GF-D8 (cell line): ENCODE results near the gene GPC6.
"Not testable (repeated sequence)": the region's sequence is repeated elsewhere in the genome, so short reads cannot be mapped to it uniquely, and the experiment has no call there.

Experiments
- DNase-seq: peaks from one replicate; lab custom pipeline; 2025; lab: John Stamatoyannopoulos, UW

Gene GPC6

DNA sequence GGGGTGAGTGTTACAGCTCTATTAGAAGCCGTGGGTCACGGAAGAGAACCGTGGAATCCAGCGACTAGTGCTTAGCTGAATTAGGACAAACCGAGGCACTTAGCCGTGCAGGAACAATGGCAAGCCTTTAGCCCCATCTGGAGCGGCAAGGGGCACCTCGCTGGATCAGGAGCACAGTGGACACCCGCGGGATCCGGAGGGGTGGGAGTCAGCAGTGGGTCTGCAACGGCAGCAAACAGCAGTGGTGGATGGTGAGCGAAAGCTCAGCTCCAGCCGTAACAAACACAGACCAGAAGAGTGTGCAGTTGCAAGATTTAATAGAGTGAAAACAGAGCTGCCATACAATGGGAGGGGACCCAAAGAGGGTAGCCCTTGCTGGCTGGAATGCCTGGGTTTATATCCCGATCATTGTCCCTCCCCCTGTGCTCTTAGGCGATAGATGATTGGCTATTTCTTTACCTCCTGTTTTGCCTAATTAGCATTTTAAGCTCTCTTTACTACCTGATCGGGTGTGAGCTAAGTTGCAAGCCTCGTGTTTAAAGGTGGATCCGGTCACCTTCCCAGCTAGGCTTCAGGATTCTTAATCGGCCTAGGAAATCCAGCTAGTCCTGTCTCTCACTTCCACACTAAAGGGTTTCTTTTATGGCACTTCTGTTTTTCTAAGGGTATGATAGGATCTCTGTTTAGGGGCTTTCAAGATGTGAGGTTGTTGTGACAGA lies 1076.4 kb downstream of the GPC6 start:
- not testable (repeated sequence) for DNase-seq

GRCh38 chr13:94303644-94304174 lies 1077.1 kb downstream of the GPC6 start:
- no peak for DNase-seq

- DNase-seq: no peak
These were observed 1078.4 kb downstream of the GPC6 start for GRCh38 chr13:94305033-94305432.

- no peak for DNase-seq
These were observed 1078.9 kb downstream of the GPC6 start for GRCh38 chr13:94305463-94305862.

GRCh38 chr13:94305934-94306333 lies 1079.3 kb downstream of the GPC6 start:
- no peak for DNase-seq

DNA sequence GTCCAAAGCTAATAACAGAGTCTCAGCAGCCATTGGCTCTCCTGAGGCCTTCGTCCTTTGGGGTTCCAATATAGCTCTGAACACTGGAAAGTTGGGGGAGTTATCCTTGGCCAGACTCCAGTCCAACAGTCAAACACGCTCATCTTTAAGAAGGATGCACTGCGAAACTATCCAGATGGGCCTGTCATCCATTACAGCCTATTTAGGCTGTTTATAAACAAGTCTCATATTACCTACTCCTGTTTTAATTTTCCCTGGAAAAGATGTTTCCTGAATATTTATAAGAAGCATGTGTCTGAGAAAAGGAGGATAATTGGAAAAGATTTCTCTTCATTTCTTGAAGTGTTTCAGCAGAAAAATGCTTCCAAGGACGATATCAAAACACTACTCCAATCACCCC lies 1082.2 kb downstream of the GPC6 start:
- DNase-seq: no peak

- DNase-seq: no peak
These were observed 1083.0 kb downstream of the GPC6 start for GRCh38 chr13:94309576-94309975.

DNA sequence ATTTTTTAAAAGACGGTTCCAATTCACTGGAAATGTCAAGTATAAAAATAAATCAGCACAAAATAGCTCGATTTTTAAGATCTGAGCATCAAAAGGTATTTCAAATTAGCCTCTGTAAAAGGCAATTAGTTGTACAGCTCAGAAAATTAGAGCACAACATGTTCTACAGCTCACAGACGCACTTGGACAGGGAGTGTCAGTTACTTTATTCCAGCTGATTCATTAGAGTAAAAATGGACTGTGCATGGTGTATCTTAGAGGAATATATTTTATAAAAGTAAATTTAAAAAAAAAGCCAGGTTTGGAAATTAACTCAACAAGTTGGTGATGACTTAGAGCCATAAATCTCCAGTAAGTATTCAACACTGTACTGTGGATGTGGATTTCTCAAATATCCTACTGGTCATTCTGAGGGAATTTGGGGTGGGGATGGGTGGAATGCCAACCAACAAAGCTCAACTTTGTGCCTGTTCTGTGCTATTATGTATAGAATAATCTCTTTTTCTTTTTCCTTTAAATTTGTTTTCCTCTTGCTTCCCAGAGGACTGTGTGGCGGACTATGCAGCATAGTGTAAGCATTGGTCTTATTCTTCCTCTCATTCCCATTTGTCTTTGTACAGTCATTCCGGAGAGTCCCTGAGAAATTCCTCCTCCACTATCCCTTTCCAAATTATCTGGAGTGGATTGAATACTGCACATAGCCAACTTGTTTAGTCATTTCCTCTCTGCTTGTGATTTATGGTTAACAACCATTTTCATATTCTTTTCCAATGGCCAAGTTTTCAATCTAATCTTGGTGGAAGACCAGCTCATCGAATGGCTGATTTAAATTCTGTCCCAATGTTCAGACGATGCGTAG lies 1083.6 kb downstream of the GPC6 start:
- DNase-seq: no peak

DNA sequence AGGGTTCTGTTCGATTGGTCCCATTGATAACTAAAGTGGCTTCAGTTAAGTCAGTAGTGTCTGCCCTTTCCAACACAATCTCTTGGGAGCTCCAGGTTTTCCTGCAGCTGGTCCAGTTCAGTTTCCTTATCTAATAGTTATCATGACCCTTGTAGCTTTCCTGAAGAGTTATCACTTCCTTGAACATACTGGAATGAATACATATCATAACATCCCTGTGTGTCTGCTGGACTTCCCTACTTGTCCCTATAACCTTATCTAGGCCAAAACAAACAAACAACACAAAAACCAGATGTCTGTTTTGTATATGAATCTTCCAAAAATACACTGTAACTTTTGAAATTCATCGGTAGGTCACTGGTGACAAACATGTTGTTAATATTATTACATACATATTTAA lies 1085.3 kb downstream of the GPC6 start:
- no peak for DNase-seq

DNA sequence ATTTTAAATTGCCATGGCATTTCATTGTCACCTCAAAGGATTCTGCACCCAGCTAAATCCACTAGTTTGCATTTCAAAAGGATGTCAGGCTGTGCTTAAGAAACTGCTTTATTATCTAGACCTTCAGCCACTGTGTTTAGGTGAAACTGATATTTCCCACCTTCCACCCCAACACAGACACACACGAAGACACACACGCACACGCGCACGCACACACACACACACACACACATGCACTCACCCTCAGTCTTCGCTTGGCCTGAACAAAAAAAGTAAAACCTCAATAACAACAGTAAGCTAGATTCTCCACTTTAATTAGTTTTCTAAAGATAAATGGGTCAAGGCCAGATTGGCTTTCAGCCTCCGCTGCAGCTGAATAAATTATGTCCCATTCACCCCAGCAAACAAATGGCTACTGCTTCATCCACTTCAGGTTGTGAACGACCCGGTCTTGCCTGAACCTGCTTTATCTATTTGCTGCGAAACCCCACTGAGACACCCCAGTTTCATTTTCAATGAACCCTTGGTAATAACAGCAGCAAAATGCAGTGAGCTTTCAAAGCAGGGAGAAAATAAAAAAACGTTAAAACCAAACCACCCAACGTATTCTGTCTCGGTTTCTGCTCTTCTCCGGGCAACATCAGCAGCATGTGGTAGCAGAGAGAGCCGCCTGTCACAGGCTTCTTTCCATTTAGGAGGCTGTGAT lies 1086.1 kb downstream of the GPC6 start:
- no peak for DNase-seq

GRCh38 chr13:94313321-94313910 lies 1086.8 kb downstream of the GPC6 start:
- no peak for DNase-seq

GRCh38 chr13:94313926-94314325 lies 1087.3 kb downstream of the GPC6 start:
- DNase-seq: no peak

GRCh38 chr13:94315188-94315587 lies 1088.6 kb downstream of the GPC6 start:
- no peak for DNase-seq

GRCh38 chr13:94317063-94317491 lies 1090.5 kb downstream of the GPC6 start:
- no peak for DNase-seq

GRCh38 chr13:94318418-94318817 lies 1091.8 kb downstream of the GPC6 start:
- DNase-seq: no peak

DNA sequence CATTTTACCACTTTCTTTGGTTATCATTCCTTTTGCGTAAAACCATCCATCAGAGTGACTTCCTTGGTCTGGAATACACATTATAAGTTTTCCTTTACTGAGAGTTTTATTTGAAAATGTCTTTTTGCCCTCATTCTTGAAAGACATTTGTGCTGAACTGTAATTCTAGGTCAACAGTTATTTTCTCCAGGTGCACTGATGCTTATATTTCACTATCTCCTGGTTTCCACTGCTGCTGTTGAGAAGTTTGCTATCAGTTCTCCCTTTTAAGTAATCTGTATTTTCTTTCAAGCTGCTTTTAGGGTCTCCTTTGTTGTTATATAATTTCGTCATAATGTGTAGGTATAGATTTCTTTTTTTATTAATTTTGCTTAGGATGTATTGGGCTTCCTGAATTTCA lies 1092.9 kb downstream of the GPC6 start:
- no peak for DNase-seq

GRCh38 chr13:94322925-94323763 lies 1096.5 kb downstream of the GPC6 start:
- DNase-seq: no peak

- DNase-seq: no peak
These were observed 1097.5 kb downstream of the GPC6 start for GRCh38 chr13:94323764-94324758.

DNA sequence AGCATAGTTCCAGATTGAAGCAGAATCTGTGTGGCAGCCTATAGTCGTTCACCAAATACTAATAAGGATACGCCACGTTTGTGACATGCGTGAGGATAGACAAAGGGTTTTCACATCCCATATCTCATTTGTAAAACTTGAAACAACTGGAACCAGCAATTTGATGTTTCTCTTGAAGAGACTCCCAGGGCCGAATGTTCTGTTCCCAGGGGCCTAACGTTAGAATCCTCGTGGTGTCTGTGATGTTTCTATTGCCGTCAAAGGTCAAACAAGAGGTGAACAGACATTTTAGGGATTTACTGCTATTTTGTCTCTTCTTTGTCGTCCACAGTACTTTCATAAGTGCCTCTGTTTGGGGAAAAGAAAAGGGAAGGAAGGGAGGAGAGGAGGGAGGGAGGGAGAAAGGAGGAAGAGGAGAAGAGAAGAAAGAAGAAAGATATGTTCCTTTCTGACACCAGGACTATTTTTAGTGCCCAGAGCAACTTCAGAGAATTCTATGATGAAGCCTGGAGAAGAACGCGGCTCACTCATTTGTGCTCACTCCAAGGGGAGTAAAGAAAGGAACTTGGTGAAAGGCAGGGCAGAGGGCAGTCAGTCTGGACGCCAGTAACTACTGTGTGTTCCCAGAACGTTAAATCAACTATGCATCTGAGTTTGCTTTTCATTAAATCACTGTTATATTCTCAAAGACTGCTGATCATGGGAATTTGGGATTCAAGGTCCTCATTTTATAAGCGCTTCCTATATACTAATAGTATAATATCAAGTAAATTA lies 1098.3 kb downstream of the GPC6 start:
- no peak for DNase-seq
